H1 (cell line): ENCODE measurements around the gene ORC6. TPM values are rescaled to one million over a fixed set of nuclear protein-coding genes. Genes with fewer than 3 reads are reported as not detected.

ENCODE experiments used
- CTCF ChIA-PET: fragments of 300-600 bp; sonication (Branson Sonifier 250); formaldehyde crosslinking; loops from one replicate; lab custom pipeline; 2021; ENCODE audit not compliant: partially characterized antibody; lab: Charles Lee
- POLR2A ChIA-PET: fragments of 300-600 bp; sonication (Branson Sonifier 250); formaldehyde crosslinking; loops from one replicate; lab custom pipeline; 2021; ENCODE audit warnings: inconsistent platforms; ENCODE audit not compliant: partially characterized antibody; lab: Charles Lee
- DNase-seq, 2 experiments: peaks; one replicate each; pipeline versions ENCODE4 v3.0.0 to v3.0.0-alpha.2; 2010 to 2022; ENCODE audit warnings: low spot score in 2 of 2, low read depth in 1 of 2, mixed read lengths in 1 of 2
- FAIRE-seq: peaks from 2 replicates; lab custom pipeline; 2011; peaks lifted over from hg19 to GRCh38; lab: Jason Lieb, UNC
- H2AFZ ChIP-seq: 2 replicates; pipeline ENCODE4 v1.8.1; 2012; ENCODE audit warnings: low read length, inconsistent platforms
- H2AK5ac ChIP-seq: 2 replicates; pipeline ENCODE4 v1.6.1; 2013; ENCODE audit warnings: low read depth, low read length
- H2BK120ac ChIP-seq: replicated peaks from 2 replicates; pipeline ENCODE3; 2013; ENCODE audit warnings: low read depth, low read length, inconsistent platforms
- H2BK12ac ChIP-seq: 2 replicates; pipeline ENCODE4 v1.6.1; 2013; ENCODE audit warnings: low read depth, low read length
- H2BK15ac ChIP-seq: 2 replicates; pipeline ENCODE4 v1.6.1; 2013; ENCODE audit warnings: low read length
- H2BK20ac ChIP-seq: 2 replicates; pipeline ENCODE4 v1.6.1; 2013; ENCODE audit warnings: low read length
- H2BK5ac ChIP-seq: 2 replicates; pipeline ENCODE4 v1.6.1; 2013; ENCODE audit warnings: low read depth, low read length
- H3K14ac ChIP-seq: 2 replicates; pipeline ENCODE4 v1.6.1; 2013; ENCODE audit warnings: inconsistent platforms; ENCODE audit not compliant: insufficient read length
- H3K18ac ChIP-seq: 2 replicates; pipeline ENCODE4 v1.6.1; 2013; ENCODE audit warnings: low read length; ENCODE audit errors: extremely low read depth
- H3K23ac ChIP-seq: 2 replicates; pipeline ENCODE4 v1.6.1; 2013; ENCODE audit warnings: inconsistent platforms; ENCODE audit not compliant: insufficient read length
- H3K23me2 ChIP-seq: 2 replicates; pipeline ENCODE4 v1.6.1; 2013; ENCODE audit warnings: low read depth, low read length
- H3K27ac ChIP-seq: 2 replicates; pipeline ENCODE4 v1.6.1; 2011; ENCODE audit warnings: low read depth, low read length, inconsistent platforms
- H3K27me3 ChIP-seq, 4 experiments: replicated peaks in 1 of 4; 1 replicate in 1 of 4; 2 replicates in 3 of 4; pipeline versions ENCODE4 v1.6.1 to v1.8.1; 2011 to 2013; ENCODE audit warnings: low read length in 3 of 4, mild to moderate bottlenecking in 3 of 4, inconsistent platforms in 2 of 4, mixed read lengths in 2 of 4, moderate library complexity in 1 of 4; ENCODE audit not compliant: control insufficient read depth in 3 of 4, insufficient read depth in 3 of 4; ENCODE audit errors: extremely low read depth in 1 of 4
- H3K36me3 ChIP-seq, 4 experiments: 2 replicates each; pipeline versions ENCODE4 v1.6.1 to v1.8.1; 2011 to 2013; ENCODE audit warnings: mild to moderate bottlenecking in 4 of 4, low read length in 3 of 4, moderate library complexity in 2 of 4, control low read depth in 1 of 4, inconsistent platforms in 1 of 4; ENCODE audit not compliant: insufficient read depth in 4 of 4, control insufficient read depth in 2 of 4
- H3K4ac ChIP-seq: replicated peaks from 2 replicates; pipeline ENCODE3; 2013; ENCODE audit warnings: low read length, low read depth, mixed read lengths, inconsistent platforms; ENCODE audit not compliant: insufficient read length
- H3K4me1 ChIP-seq, 4 experiments: replicated peaks in 1 of 4; 1 replicate in 1 of 4; 2 replicates in 3 of 4; pipeline versions ENCODE4 v1.6.1 to v1.8.1; 2011 to 2013; ENCODE audit warnings: low read length in 3 of 4, inconsistent platforms in 2 of 4, mixed read lengths in 1 of 4; ENCODE audit not compliant: insufficient read depth in 4 of 4, control insufficient read depth in 3 of 4
- H3K4me2 ChIP-seq, 2 experiments: 2 replicates each; pipeline versions ENCODE4 v1.6.1 to v1.8.1; 2011 to 2013; ENCODE audit warnings: low read depth in 2 of 2, low read length in 2 of 2, control low read depth in 1 of 2, inconsistent platforms in 1 of 2, mild to moderate bottlenecking in 1 of 2; ENCODE audit not compliant: insufficient read depth in 1 of 2
- H3K4me3 ChIP-seq, 4 experiments: fragments of 200-600, 300-600 bp in 1 of 4; sonication (generic), shearing (Covaris generic), sonication (Bioruptor Twin) in 1 of 4; 2 replicates each; pipeline versions ENCODE4 v1.5.1 to v1.8.1; 2011 to 2016; ENCODE audit warnings: low read length in 4 of 4, low read depth in 3 of 4, control low read depth in 2 of 4, inconsistent platforms in 2 of 4, mild to moderate bottlenecking in 2 of 4, mixed read lengths in 1 of 4, moderate library complexity in 1 of 4; ENCODE audit not compliant: insufficient read depth in 2 of 4; ENCODE audit errors: extremely low read depth in 1 of 4
- H3K56ac ChIP-seq: replicated peaks from 2 replicates; pipeline ENCODE3; 2013; ENCODE audit warnings: low read depth, mild to moderate bottlenecking, mixed read lengths, low read length, inconsistent platforms; ENCODE audit not compliant: insufficient read length
- H3K79me1 ChIP-seq: 2 replicates; pipeline ENCODE4 v1.6.1; 2013; ENCODE audit warnings: low read depth, low read length, control low read depth
- H3K79me2 ChIP-seq, 2 experiments: 2 replicates each; pipeline versions ENCODE4 v1.6.1 to v1.8.1; 2012 to 2013; ENCODE audit warnings: low read length in 2 of 2, mild to moderate bottlenecking in 2 of 2, inconsistent platforms in 1 of 2; ENCODE audit not compliant: insufficient read depth in 2 of 2, control insufficient read depth in 1 of 2
- H3K9ac ChIP-seq, 4 experiments: replicated peaks in 1 of 4; 1 replicate in 1 of 4; 2 replicates in 3 of 4; pipeline versions ENCODE4 v1.6.1 to v1.8.1; 2011 to 2013; ENCODE audit warnings: low read depth in 3 of 4, low read length in 3 of 4, control low read depth in 2 of 4, mild to moderate bottlenecking in 2 of 4, moderate library complexity in 2 of 4, inconsistent platforms in 1 of 4; ENCODE audit errors: extremely low read depth in 1 of 4
- H3K9me3 ChIP-seq, 2 experiments: 2 replicates each; pipeline versions ENCODE4 v1.6.1 to v1.8.1; 2012 to 2013; ENCODE audit warnings: mild to moderate bottlenecking in 2 of 2, moderate library complexity in 2 of 2, control low read depth in 1 of 2, inconsistent platforms in 1 of 2, low read depth in 1 of 2, low read length in 1 of 2, mixed read lengths in 1 of 2; ENCODE audit not compliant: insufficient read depth in 2 of 2
- H4K20me1 ChIP-seq, 2 experiments: replicated peaks in 1 of 2; 2 replicates each; pipeline versions ENCODE3 to v1.8.1; 2011 to 2013; ENCODE audit warnings: inconsistent platforms in 2 of 2, low read length in 2 of 2, mild to moderate bottlenecking in 1 of 2; ENCODE audit not compliant: insufficient read depth in 2 of 2, control insufficient read depth in 1 of 2
- H4K5ac ChIP-seq: 2 replicates; pipeline ENCODE4 v1.6.1; 2013; ENCODE audit warnings: low read length, low read depth, mixed read lengths, inconsistent platforms; ENCODE audit not compliant: insufficient read length
- H4K8ac ChIP-seq: 2 replicates; pipeline ENCODE4 v1.8.0; 2013; ENCODE audit warnings: mild to moderate bottlenecking, moderate library complexity, low read length, inconsistent platforms; ENCODE audit not compliant: insufficient read depth; ENCODE audit errors: extremely low read depth
- H4K91ac ChIP-seq: replicated peaks from 2 replicates; pipeline ENCODE3; 2013; ENCODE audit warnings: low read length, mixed read lengths, inconsistent platforms; ENCODE audit not compliant: insufficient read length
- BACH1 ChIP-seq: IDR thresholded peaks from 2 replicates; pipeline ENCODE4 v1.6.1; 2012; ENCODE audit warnings: low read length, improper control_type of control experiment
- CHD2 ChIP-seq: IDR thresholded peaks from 2 replicates; pipeline ENCODE4 v1.6.1; 2012; ENCODE audit warnings: low read length, improper control_type of control experiment
- CTBP2 ChIP-seq: IDR thresholded peaks from 2 replicates; pipeline ENCODE4 v1.7.0; 2011; ENCODE audit warnings: borderline replicate concordance, mild to moderate bottlenecking, moderate library complexity, mixed read lengths, low read length; ENCODE audit not compliant: insufficient read depth, insufficient read length
- FOSL1 ChIP-seq: IDR thresholded peaks from 2 replicates; pipeline ENCODE4 v1.6.1; 2011; ENCODE audit warnings: mild to moderate bottlenecking, low read depth, low read length, moderate library complexity; ENCODE audit not compliant: insufficient read depth
- GABPA ChIP-seq: IDR thresholded peaks from 2 replicates; pipeline ENCODE4 v1.6.1; 2011; ENCODE audit warnings: mild to moderate bottlenecking, low read length, moderate library complexity, borderline replicate concordance; ENCODE audit not compliant: insufficient read depth
- PHF8 ChIP-seq: fragments of 200-600 bp; sonication (generic); conservative IDR thresholded peaks from 2 replicates; pipeline ENCODE4 v1.7.1; 2012; ENCODE audit warnings: low read depth, mild to moderate bottlenecking, inconsistent platforms, low read length, moderate library complexity
- POLR2A ChIP-seq, 2 experiments: IDR thresholded peaks; 1 replicate in 1 of 2; 2 replicates in 1 of 2; pipeline ENCODE4 v1.6.1; 2011; ENCODE audit warnings: low read depth in 2 of 2, low read length in 2 of 2, mild to moderate bottlenecking in 2 of 2; ENCODE audit errors: control extremely low read depth in 1 of 2
- POU5F1 ChIP-seq: IDR thresholded peaks from 2 replicates; pipeline ENCODE4 v1.6.1; 2011; ENCODE audit warnings: low read depth, mild to moderate bottlenecking, low read length, moderate library complexity
- RAD21 ChIP-seq, 2 experiments: IDR thresholded peaks in 1 of 2; conservative IDR thresholded peaks in 1 of 2; 2 replicates each; pipeline ENCODE4 v1.6.1; 2011; ENCODE audit warnings: low read depth in 2 of 2, low read length in 2 of 2, improper control_type of control experiment in 1 of 2, inconsistent platforms in 1 of 2, mild to moderate bottlenecking in 1 of 2, moderate library complexity in 1 of 2
- RBBP5 ChIP-seq: IDR thresholded peaks from 2 replicates; pipeline ENCODE4 v1.7.1; 2012; ENCODE audit warnings: low read depth, mild to moderate bottlenecking, inconsistent platforms, low read length, moderate library complexity, borderline replicate concordance
- RNF2 ChIP-seq: fragments of 200-900, 300-1000 bp; sonication (generic); IDR thresholded peaks from 2 replicates; pipeline ENCODE4 v1.7.1; 2016; ENCODE audit warnings: borderline replicate concordance, low read depth, mild to moderate bottlenecking, antibody characterized with exemption, low read length; ENCODE audit not compliant: poor library complexity, severe bottlenecking; ENCODE audit errors: missing control alignments
- TAF7 ChIP-seq: optimal IDR thresholded peaks from 2 replicates; pipeline ENCODE3; 2011; ENCODE audit warnings: low read depth, mild to moderate bottlenecking, inconsistent platforms, low read length, moderate library complexity, borderline replicate concordance
- WGBS, 2 experiments: shearing (Covaris generic) in 1 of 2; methylation state at CpG; one replicate each; pipeline versions ENCODE4 v1.1.6 to v1.1.7; 2013 to 2015; ENCODE audit warnings: low lambda C conversion rate in 2 of 2, mixed read lengths in 2 of 2, inconsistent platforms in 1 of 2, low coverage in 1 of 2, missing lambda C conversion rate in 1 of 2; ENCODE audit not compliant: insufficient replicate concordance in 2 of 2, insufficient coverage in 1 of 2, insufficient read length in 1 of 2; ENCODE audit errors: extremely low coverage in 1 of 2, missing lambda C conversion rate in 1 of 2; 5-methylcytosine and 5-hydroxymethylcytosine counted together
- polyA plus RNA-seq, 7 experiments: library from polyadenylated mRNA; depleted of rRNA in 3 of 7; stranded (reverse) in 5 of 7; unstranded in 2 of 7; fragments of >200 nt in 5 of 7; fragments of 200-250 nt in 2 of 7; gene quantifications; 1 replicate in 5 of 7; 2 replicates in 1 of 7; 4 replicates in 1 of 7; pipeline versions ENCODE4 v1.2.1 to v1.2.3, GENCODE V29; 2011 to 2013; ENCODE audit warnings: missing spikeins in 2 of 7, mixed read lengths in 2 of 7
- total RNA-seq: library from RNA; stranded (reverse); fragmentation: NEBNext Ultra II Directional; extraction: Animal tissue kit (Norgen Biotek cat#: 25700); gene quantifications from 2 replicates; pipeline ENCODE4 v1.2.1, GENCODE V29; 2021

Gene ORC6
- total and polyA plus RNA-seq, 2 of the 8 experiments (the other 6 are each of a cell fraction or from before 2014, with no cell fraction given), result 41.8 to 67.4 TPM

DNA sequence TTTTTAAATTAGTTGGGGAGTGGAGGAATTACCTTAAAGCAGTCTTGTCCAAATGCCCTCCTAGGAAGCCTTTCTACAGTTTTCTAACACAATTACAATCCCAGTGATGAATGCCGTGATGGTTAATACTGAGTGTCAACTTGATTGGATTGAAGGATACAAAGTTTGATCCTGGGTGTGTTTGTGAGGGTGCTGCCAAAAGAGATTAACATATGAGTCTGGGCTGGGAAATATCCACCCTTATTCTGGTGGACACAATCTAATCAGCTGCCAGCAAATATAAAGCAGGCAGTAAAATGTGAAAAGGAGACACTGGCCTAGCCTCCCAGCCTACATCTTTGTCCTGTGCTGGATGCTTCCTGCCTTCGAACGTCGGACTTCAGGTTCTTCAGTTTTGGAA lies 12.2 kb downstream of the ORC6 start:
- no peaks in the 10 kb centered on the region for H3K23me2 ChIP-seq
- H3K79me2 ChIP-seq, result no peaks in the 10 kb centered on the region
- no peak overlapping the region for H3K9ac ChIP-seq
- H2BK20ac ChIP-seq, result no peak overlapping the region
- no peak overlapping the region for H2AK5ac ChIP-seq
- H3K79me1 ChIP-seq, result no peaks in the 10 kb centered on the region
- H3K4ac ChIP-seq, result no peak overlapping the region
- no peak overlapping the region for H2BK12ac ChIP-seq
- no peak for FAIRE-seq
- H2AFZ ChIP-seq, result no peak overlapping the region
- no peak overlapping the region for H2BK5ac ChIP-seq
- no peak overlapping the region for H2BK15ac ChIP-seq
- no peak overlapping the region for H3K27ac ChIP-seq
- no peak for DNase-seq
- H3K4me3 ChIP-seq, result no peak overlapping the region
- no peak overlapping the region for H4K91ac ChIP-seq
- POLR2A ChIA-PET, result interaction anchor here (0.7 to 2.8 kb wide), 4 partner anchors 10 to 70 kb away, joined by 3 to 13 read pairs (median 6); partner anchors contain the start of gene ORC6
- H3K18ac ChIP-seq, result no peak overlapping the region
- CTCF ChIA-PET, result interaction anchor here (1.1 kb wide), 1 partner anchor 10 kb away, joined by 3 read pairs; no protein-coding TSS in a partner anchor
- H3K56ac ChIP-seq, result no peak overlapping the region
- peaks cover 1 to 31% (median 19%) of the 10 kb centered on the region in 4 experiments; a peak in 7 of 8 replicates for H3K36me3 ChIP-seq
- no peaks in the 10 kb centered on the region for H3K4me1 ChIP-seq
- no peaks in the 10 kb centered on the region for H3K9me3 ChIP-seq
- no peak overlapping the region for H4K5ac ChIP-seq
- H4K8ac ChIP-seq, result no peak overlapping the region
- H2BK120ac ChIP-seq, result no peak overlapping the region
- no peak overlapping the region for H3K23ac ChIP-seq
- WGBS, 2 experiments, result 99% methylated on average over 4 of the region's 4 CpGs; no CpG with 5 or more reads in 1 of the 2 experiments
- no peak overlapping the region for H3K14ac ChIP-seq
- no peak overlapping the region for H3K4me2 ChIP-seq
- H3K27me3 ChIP-seq, result no peaks in the 10 kb centered on the region
- peaks cover 0 to 1% of the 10 kb centered on the region in 2 experiments for H4K20me1 ChIP-seq
- TF ChIP-seq GABPA (no peak), FOSL1 (no peak), TAF7 (no peak), CTBP2 (no peak), BACH1 (no peak), RBBP5 (no peak), RNF2 (no peak), POU5F1 (no peak), PHF8 (no peak), RAD21 (IDR thresholded peaks at IDR 0.05 in 1 of 2, conservative IDR thresholded peaks at IDR 0.05 in 1 of 2; ENCODE audit: low read depth in 2 of 2, low read length in 2 of 2) (no peak), POLR2A (IDR thresholded peaks at IDR 0.05; ENCODE audit: control extremely low read depth in 1 of 2, low read depth in 2 of 2, low read length in 2 of 2) (no peak), CHD2 (no peak)
